ENCODE results near the gene OGDH.

The OGDH gene

DNA sequence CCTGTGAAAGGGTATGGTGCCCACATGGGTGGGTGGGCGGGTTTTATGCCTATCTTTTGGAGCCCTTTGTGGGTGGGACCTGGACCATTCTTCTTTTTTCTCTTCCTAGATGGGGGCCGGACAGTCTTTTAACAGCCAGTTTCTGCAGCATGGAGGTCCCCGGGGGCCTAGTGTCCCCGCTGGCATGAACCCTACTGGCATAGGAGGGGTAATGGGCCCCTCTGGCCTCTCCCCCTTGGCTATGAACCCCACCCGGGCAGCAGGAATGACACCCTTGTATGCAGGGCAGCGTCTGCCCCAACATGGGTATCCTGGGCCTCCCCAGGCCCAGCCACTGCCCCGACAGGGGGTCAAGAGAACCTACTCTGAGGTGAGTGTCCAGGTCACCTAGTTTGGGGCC, 151.3 kb downstream of the OGDH start:
- no peak overlapping the region for H3K9ac ChIP-seq (ENCODE audit: low read length)
- H3K4me2 ChIP-seq (ENCODE audit: low read length, poor library complexity, severe bottlenecking) = no peak overlapping the region
- H3K14ac ChIP-seq (ENCODE audit: low read length in 2 of 2) = no peak overlapping the region
- H3K27ac ChIP-seq (ENCODE audit: low read length, poor library complexity, severe bottlenecking) = no peak overlapping the region
- no peak overlapping the region for H3K4ac ChIP-seq (ENCODE audit: low read depth in 1 of 2, low read length in 2 of 2)
- peaks cover 41% of the 10 kb centered on the region for H3K79me1 ChIP-seq (replicated peaks; ENCODE audit: low read length, poor library complexity, severe bottlenecking)
- no peak overlapping the region for H3K18ac ChIP-seq (ENCODE audit: low read depth in 1 of 2, low read length in 2 of 2)
- no peak for DNase-seq
- H4K8ac ChIP-seq (ENCODE audit: low read length) = no peak overlapping the region
- H2AK5ac ChIP-seq (ENCODE audit: low read length, severe bottlenecking) = no peak overlapping the region
- no peak overlapping the region for H2AFZ ChIP-seq (ENCODE audit: low read depth, low read length)
- peaks cover 25% of the 10 kb centered on the region for H3K4me1 ChIP-seq (ENCODE audit: control insufficient read depth, insufficient read depth, low read depth, low read length)
- H4K91ac ChIP-seq (ENCODE audit: low read length) = no peak overlapping the region
- 96% methylated on average over 7 of the region's 7 CpGs for WGBS
- no peak overlapping the region for H2BK15ac ChIP-seq (ENCODE audit: low read depth, poor library complexity, severe bottlenecking)
- no peaks in the 10 kb centered on the region for H3K9me3 ChIP-seq (ENCODE audit: control insufficient read depth, low read length)
- no peak overlapping the region for H2BK12ac ChIP-seq (ENCODE audit: low read length in 2 of 2)
- no peaks in the 10 kb centered on the region for H3K27me3 ChIP-seq (ENCODE audit: control insufficient read depth in 1 of 2, insufficient read depth in 1 of 2, low read length in 2 of 2)
- no peak overlapping the region for H2BK5ac ChIP-seq (ENCODE audit: low read depth, low read length, poor library complexity, severe bottlenecking)
- peaks cover 50 to 71% of the 10 kb centered on the region in 2 experiments for H3K36me3 ChIP-seq (ENCODE audit: control insufficient read depth in 1 of 2, insufficient read depth in 2 of 2, low read depth in 1 of 2, low read length in 2 of 2)
- H3K4me3 ChIP-seq (ENCODE audit: insufficient read depth in 1 of 2, low read depth in 1 of 2, low read length in 2 of 2) = no peak overlapping the region
- H3K23ac ChIP-seq (ENCODE audit: low read length in 2 of 2) = no peak overlapping the region
- no peak overlapping the region for H2BK120ac ChIP-seq (ENCODE audit: low read depth, low read length)

Data from mesenchymal stem cell (in vitro differentiated cells and primary cell).